DOHH2 (cell line): Measurements from ENCODE around the gene INO80D.

ENCODE experiments used
- H3F3A ChIP-seq: fragments of 200-600 bp; sonication (generic), shearing (Covaris generic); 2 replicates; pipeline ENCODE4 v1.6.0; 2016; ENCODE audit warnings: antibody characterized with exemption, mild to moderate bottlenecking; ENCODE audit not compliant: control insufficient read depth, insufficient read depth
- H3K27ac ChIP-seq: fragments of 200-600 bp; sonication (generic); 2 replicates; pipeline ENCODE4 v1.5.1; 2014; ENCODE audit warnings: low read depth, mild to moderate bottlenecking, low read length, moderate library complexity
- H3K27me3 ChIP-seq: fragments of 200-600 bp; sonication (generic); 2 replicates; pipeline ENCODE4 v1.6.1; 2014; ENCODE audit warnings: mild to moderate bottlenecking, low read length, mixed read lengths; ENCODE audit not compliant: control insufficient read depth
- H3K36me3 ChIP-seq: fragments of 200-600 bp; sonication (generic); 2 replicates; pipeline ENCODE4 v1.6.1; 2014; ENCODE audit warnings: mild to moderate bottlenecking, low read length, moderate library complexity, mixed read lengths; ENCODE audit not compliant: control insufficient read depth
- H3K4me1 ChIP-seq: fragments of 200-600 bp; sonication (generic); 2 replicates; pipeline ENCODE4 v1.6.1; 2014; ENCODE audit warnings: mild to moderate bottlenecking, low read length, mixed read lengths; ENCODE audit not compliant: control insufficient read depth
- H3K4me2 ChIP-seq: fragments of 200-600 bp; sonication (generic); 2 replicates; pipeline ENCODE4 v1.6.0; 2014; ENCODE audit warnings: mild to moderate bottlenecking, low read length, moderate library complexity
- H3K4me3 ChIP-seq: fragments of 200-600 bp; sonication (generic); 2 replicates; pipeline ENCODE4 v1.5.1; 2014; ENCODE audit warnings: mild to moderate bottlenecking, low read length, mixed read lengths
- H3K79me2 ChIP-seq: fragments of 200-600 bp; sonication (generic); 2 replicates; pipeline ENCODE4 v1.6.1; 2014; ENCODE audit warnings: mild to moderate bottlenecking, low read length, mixed read lengths; ENCODE audit not compliant: control insufficient read depth
- H3K9me2 ChIP-seq: fragments of 200-600 bp; sonication (generic); replicated peaks from 2 replicates; pipeline ENCODE4 v1.6.1; 2014; ENCODE audit warnings: mild to moderate bottlenecking, low read length, mixed read lengths; ENCODE audit not compliant: control insufficient read depth
- H3K9me3 ChIP-seq: fragments of 200-600 bp; sonication (generic); 2 replicates; pipeline ENCODE4 v1.6.1; 2014; ENCODE audit warnings: antibody characterized with exemption, low read length, mixed read lengths; ENCODE audit not compliant: control insufficient read depth, insufficient read depth
- H4K20me1 ChIP-seq: fragments of 200-600 bp; sonication (generic); 2 replicates; pipeline ENCODE4 v1.6.0; 2014; ENCODE audit warnings: low read depth, mild to moderate bottlenecking, antibody characterized with exemption, low read length, moderate library complexity; ENCODE audit not compliant: control insufficient read depth, insufficient read depth
- EZH2phosphoT487 ChIP-seq: fragments of 200-600 bp; sonication (generic); IDR thresholded peaks from 2 replicates; pipeline ENCODE4 v1.6.1; 2017; ENCODE audit warnings: borderline replicate concordance, mild to moderate bottlenecking, antibody characterized with exemption, low read length, moderate library complexity, mixed read lengths
- TF ChIP-seq, protein P1 (sequence below): fragments of 200-600 bp; sonication (generic); IDR thresholded peaks from one replicate; pipeline ENCODE4 v1.5.1; 2014; ENCODE audit warnings: antibody characterized with exemption, mild to moderate bottlenecking, low read depth, low read length; ENCODE audit not compliant: poor library complexity, severe bottlenecking

Gene INO80D

DNA sequence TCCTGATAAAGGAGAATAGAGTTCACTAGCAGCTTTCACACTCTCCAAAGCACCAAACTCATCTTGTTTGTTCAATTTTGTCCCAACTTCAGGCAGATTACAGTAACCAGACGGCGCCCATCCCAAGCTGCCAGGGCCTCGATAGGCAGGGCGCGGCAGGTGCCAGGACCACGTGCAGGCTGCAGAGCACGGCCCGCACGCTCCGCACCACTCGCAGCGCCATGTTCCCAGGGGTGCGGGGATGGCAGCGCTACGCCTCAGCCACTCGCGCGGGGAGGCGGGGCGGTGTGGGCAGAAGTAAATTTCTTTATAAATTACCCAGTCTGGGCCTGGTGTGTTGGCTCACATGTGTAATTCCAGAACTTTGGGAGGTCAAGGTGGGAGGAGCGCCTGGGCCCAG is 30.3 kb upstream of the INO80D start:
- Histone ChIP-seq H3K27ac (no peak overlapping the region), H3K36me3 (peaks cover 20% of the 10 kb centered on the region), H3K4me1 (no peaks in the 10 kb centered on the region), H3K27me3 (no peaks in the 10 kb centered on the region), H3K9me2 (no peaks in the 10 kb centered on the region), H3K4me2 (no peak overlapping the region), H3K79me2 (no peaks in the 10 kb centered on the region), H3K9me3 (no peaks in the 10 kb centered on the region), H3F3A (no peaks in the 10 kb centered on the region), H4K20me1 (no peaks in the 10 kb centered on the region), H3K4me3 (no peak overlapping the region)
- no peak for TF ChIP-seq EZH2phosphoT487
- TF ChIP-seq, protein P1, sequence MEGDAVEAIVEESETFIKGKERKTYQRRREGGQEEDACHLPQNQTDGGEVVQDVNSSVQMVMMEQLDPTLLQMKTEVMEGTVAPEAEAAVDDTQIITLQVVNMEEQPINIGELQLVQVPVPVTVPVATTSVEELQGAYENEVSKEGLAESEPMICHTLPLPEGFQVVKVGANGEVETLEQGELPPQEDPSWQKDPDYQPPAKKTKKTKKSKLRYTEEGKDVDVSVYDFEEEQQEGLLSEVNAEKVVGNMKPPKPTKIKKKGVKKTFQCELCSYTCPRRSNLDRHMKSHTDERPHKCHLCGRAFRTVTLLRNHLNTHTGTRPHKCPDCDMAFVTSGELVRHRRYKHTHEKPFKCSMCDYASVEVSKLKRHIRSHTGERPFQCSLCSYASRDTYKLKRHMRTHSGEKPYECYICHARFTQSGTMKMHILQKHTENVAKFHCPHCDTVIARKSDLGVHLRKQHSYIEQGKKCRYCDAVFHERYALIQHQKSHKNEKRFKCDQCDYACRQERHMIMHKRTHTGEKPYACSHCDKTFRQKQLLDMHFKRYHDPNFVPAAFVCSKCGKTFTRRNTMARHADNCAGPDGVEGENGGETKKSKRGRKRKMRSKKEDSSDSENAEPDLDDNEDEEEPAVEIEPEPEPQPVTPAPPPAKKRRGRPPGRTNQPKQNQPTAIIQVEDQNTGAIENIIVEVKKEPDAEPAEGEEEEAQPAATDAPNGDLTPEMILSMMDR: no peak

DNA sequence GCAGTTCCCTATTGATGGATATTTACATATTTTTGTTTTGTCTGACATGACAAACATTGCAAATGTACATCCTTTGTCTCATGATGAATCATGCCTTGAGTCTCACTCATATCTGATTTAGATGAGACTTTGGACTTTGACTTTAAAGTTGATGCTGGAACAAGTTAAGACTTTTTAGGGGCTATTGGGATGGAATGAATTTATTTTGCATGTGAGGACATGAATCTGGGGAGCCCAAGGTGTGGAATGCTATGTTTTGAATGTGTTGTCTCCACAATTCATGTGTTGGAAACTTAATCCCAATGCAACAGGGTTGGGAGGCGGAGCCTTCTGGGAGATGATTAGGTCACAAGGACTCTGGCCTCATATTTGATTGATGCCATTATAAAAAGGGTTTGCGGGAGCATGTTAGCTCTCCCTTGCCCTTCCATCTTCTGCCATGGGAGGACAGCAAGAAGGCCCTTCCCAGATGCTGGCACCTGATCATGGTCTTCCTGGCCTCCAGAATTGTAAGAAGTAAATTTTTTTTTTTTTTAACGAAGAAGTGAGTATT is 29.1 kb upstream of the INO80D start:
- no peaks in the 10 kb centered on the region for H3K9me2 ChIP-seq
- no peaks in the 10 kb centered on the region for H3F3A ChIP-seq
- TF ChIP-seq, protein P1: no peak
- no peak for TF ChIP-seq EZH2phosphoT487
- no peaks in the 10 kb centered on the region for H4K20me1 ChIP-seq
- peaks cover 9% of the 10 kb centered on the region for H3K36me3 ChIP-seq
- no peak overlapping the region for H3K27ac ChIP-seq
- H3K79me2 ChIP-seq: no peaks in the 10 kb centered on the region
- no peaks in the 10 kb centered on the region for H3K27me3 ChIP-seq
- H3K4me2 ChIP-seq: no peak overlapping the region
- H3K9me3 ChIP-seq: no peaks in the 10 kb centered on the region
- no peaks in the 10 kb centered on the region for H3K4me1 ChIP-seq
- H3K4me3 ChIP-seq: no peak overlapping the region

DNA sequence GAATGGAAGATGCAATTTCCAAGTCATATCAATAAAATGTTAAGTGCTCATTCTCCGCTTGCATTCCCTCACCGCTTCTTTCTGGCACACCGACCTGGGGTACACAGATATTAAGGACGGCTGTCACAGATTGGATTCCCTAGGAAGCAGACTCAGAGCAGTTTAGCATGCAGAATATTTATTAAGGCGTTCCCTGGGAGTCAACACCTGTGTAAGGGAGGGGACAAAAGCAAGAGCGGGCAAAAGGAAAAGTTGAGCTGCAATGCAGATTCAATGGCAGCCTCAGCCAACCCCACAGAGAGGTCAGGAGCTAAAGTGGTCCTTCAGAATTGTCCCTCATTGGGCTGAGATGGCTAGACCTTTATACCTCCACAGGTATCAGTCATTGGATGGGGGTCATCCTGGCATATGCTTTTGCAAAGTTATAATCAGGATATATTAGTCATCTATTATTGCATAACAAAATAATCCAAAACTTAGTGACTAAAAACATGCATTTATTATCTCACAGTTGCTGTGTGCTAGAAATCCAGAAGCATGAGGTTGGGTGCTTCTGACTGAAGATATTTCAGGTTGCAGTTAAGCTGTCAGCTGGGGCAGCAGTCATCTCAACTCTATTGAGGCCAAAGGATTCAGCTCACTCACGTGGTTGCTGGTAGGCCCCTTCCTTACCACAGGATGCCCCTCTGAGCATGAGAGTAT is 27.0 kb upstream of the INO80D start:
- no peaks in the 10 kb centered on the region for H3K9me3 ChIP-seq
- H3K27me3 ChIP-seq: no peaks in the 10 kb centered on the region
- H3F3A ChIP-seq: no peaks in the 10 kb centered on the region
- no peaks in the 10 kb centered on the region for H3K9me2 ChIP-seq
- no peak overlapping the region for H3K4me2 ChIP-seq
- H3K36me3 ChIP-seq: peaks cover 6% of the 10 kb centered on the region
- no peaks in the 10 kb centered on the region for H4K20me1 ChIP-seq
- no peak overlapping the region for H3K4me3 ChIP-seq
- no peaks in the 10 kb centered on the region for H3K4me1 ChIP-seq
- no peak for TF ChIP-seq EZH2phosphoT487
- TF ChIP-seq, protein P1: no peak
- no peaks in the 10 kb centered on the region for H3K79me2 ChIP-seq
- no peak overlapping the region for H3K27ac ChIP-seq
